HEK293T (cell line): ENCODE results near the gene WRAP73.
A peak's percentile ranks its signal among the peaks of the same experiment; 100 is the strongest.

Source experiments
- CTCF ChIA-PET: fragments of 350-600 bp; formaldehyde crosslinking; extraction: SDS; loops from one replicate; lab custom pipeline; 2021; ENCODE audit warnings: antibody characterized with exemption, inconsistent platforms; lab: Yijun Ruan, JAX
- POLR2A ChIA-PET: fragments of 350-600 bp; formaldehyde crosslinking; extraction: SDS; loops from one replicate; lab custom pipeline; 2020; ENCODE audit warnings: antibody characterized with exemption, inconsistent platforms; lab: Yijun Ruan, JAX
- DNase-seq: peaks from one replicate; pipeline ENCODE4 v3.0.0; 2012; ENCODE audit warnings: mixed read lengths; ENCODE audit errors: extremely low spot score
- ARNT ChIP-seq: fragments of 450-650 bp; IDR thresholded peaks from 2 replicates; pipeline ENCODE4 v1.6.1; 2017; ENCODE audit warnings: mild to moderate bottlenecking
- BHLHE40 ChIP-seq: fragments of 450-650 bp; IDR thresholded peaks from 2 replicates; pipeline ENCODE4 v1.6.1; 2016; ENCODE audit warnings: mild to moderate bottlenecking, moderate library complexity, borderline replicate concordance
- CTBP1 ChIP-seq: fragments of 450-650 bp; IDR thresholded peaks from 2 replicates; pipeline ENCODE4 v1.6.1; 2016; ENCODE audit warnings: borderline replicate concordance
- ELF4 ChIP-seq: fragments of 450-650 bp; IDR thresholded peaks from 2 replicates; pipeline ENCODE4 v1.6.1; 2017; ENCODE audit warnings: antibody characterized with exemption
- FOXA1 ChIP-seq: fragments of 450-650 bp; IDR thresholded peaks from 2 replicates; pipeline ENCODE4 v1.6.1; 2016; ENCODE audit warnings: mild to moderate bottlenecking
- FOXK2 ChIP-seq: fragments of 450-650 bp; IDR thresholded peaks from 2 replicates; pipeline ENCODE4 v1.6.1; 2016; ENCODE audit warnings: mild to moderate bottlenecking
- FOXM1 ChIP-seq: fragments of 450-650 bp; IDR thresholded peaks from 2 replicates; pipeline ENCODE4 v1.6.1; 2017; ENCODE audit warnings: mild to moderate bottlenecking, borderline replicate concordance
- HDGF ChIP-seq: fragments of 450-650 bp; IDR thresholded peaks from 2 replicates; pipeline ENCODE4 v1.6.1; 2017; ENCODE audit warnings: antibody characterized with exemption, borderline replicate concordance
- L3MBTL2 ChIP-seq: fragments of 450-650 bp; conservative IDR thresholded peaks from 2 replicates; pipeline ENCODE4 v1.6.1; 2016; ENCODE audit warnings: mild to moderate bottlenecking
- LEF1 ChIP-seq: fragments of 450-650 bp; IDR thresholded peaks from 2 replicates; pipeline ENCODE4 v1.6.1; 2017; ENCODE audit warnings: mild to moderate bottlenecking, borderline replicate concordance
- NFRKB ChIP-seq: fragments of 450-650 bp; IDR thresholded peaks from 2 replicates; pipeline ENCODE4 v1.6.1; 2016; ENCODE audit warnings: mild to moderate bottlenecking, moderate library complexity
- PKNOX1 ChIP-seq: fragments of 450-650 bp; IDR thresholded peaks from 2 replicates; pipeline ENCODE4 v1.6.1; 2016
- SP1 ChIP-seq: fragments of 450-650 bp; IDR thresholded peaks from 2 replicates; pipeline ENCODE4 v1.6.1; 2017
- SUZ12 ChIP-seq: fragments of 450-650 bp; IDR thresholded peaks from 2 replicates; pipeline ENCODE4 v1.6.1; 2016; ENCODE audit warnings: mild to moderate bottlenecking
- TARDBP ChIP-seq: fragments of 450-650 bp; IDR thresholded peaks from 2 replicates; pipeline ENCODE4 v1.6.1; 2016
- ZNF384 ChIP-seq: fragments of 450-650 bp; IDR thresholded peaks from 2 replicates; pipeline ENCODE4 v1.6.1; 2016

WRAP73 gene

GRCh38 chr1:3614755-3615742, 34.9 kb downstream of the WRAP73 start:
- peak; percentile 43 for DNase-seq
- no peak for TF ChIP-seq BHLHE40
- TF ChIP-seq ZNF384: no peak
- no peak for TF ChIP-seq TARDBP
- TF ChIP-seq SP1: no peak
- no peak for TF ChIP-seq ARNT
- no peak for TF ChIP-seq ELF4
- no peak for TF ChIP-seq L3MBTL2
- no peak for TF ChIP-seq FOXK2
- TF ChIP-seq LEF1: no peak
- CTCF ChIA-PET: interaction anchor here (0.6 to 1.2 kb wide), 6 partner anchors 24 to 126 kb away, joined by 3 to 5 read pairs (median 3); no protein-coding TSS in a partner anchor
- POLR2A ChIA-PET: interaction anchor here (0.7 kb wide), 1 partner anchor 8 kb away, joined by 3 read pairs; no protein-coding TSS in a partner anchor

- no peak for DNase-seq
- POLR2A ChIA-PET: no interaction called here
- TF ChIP-seq PKNOX1: no peak
- TF ChIP-seq L3MBTL2: no peak
- no peak for TF ChIP-seq SP1
- no peak for TF ChIP-seq ELF4
- TF ChIP-seq HDGF: no peak
- TF ChIP-seq CTBP1: no peak
- no peak for TF ChIP-seq ARNT
- no peak for TF ChIP-seq SUZ12
- TF ChIP-seq LEF1: no peak
- TF ChIP-seq NFRKB: no peak
- TF ChIP-seq ZNF384: no peak
- TF ChIP-seq FOXM1: no peak
- no peak for TF ChIP-seq TARDBP
- no peak for TF ChIP-seq BHLHE40
- no peak for TF ChIP-seq FOXK2
- TF ChIP-seq FOXA1: no peak
- CTCF ChIA-PET: interaction anchor here (0.5 kb wide), 1 partner anchor 53 kb away, joined by 5 read pairs; no protein-coding TSS in a partner anchor
These were observed 37.8 kb downstream of the WRAP73 start for GRCh38 chr1:3612123-3612522.

- ChIA-PET POLR2A (no interaction called here), CTCF (interaction anchor here (1.1 kb wide), 1 partner anchor 7 kb away, joined by 3 read pairs; no protein-coding TSS in a partner anchor)
- DNase-seq: peak; percentile 95
- no peak for TF ChIP-seq ARNT
- no peak for TF ChIP-seq PKNOX1
- no peak for TF ChIP-seq NFRKB
- no peak for TF ChIP-seq BHLHE40
- TF ChIP-seq HDGF: no peak
- TF ChIP-seq ZNF384: no peak
- TF ChIP-seq SP1: no peak
- no peak for TF ChIP-seq L3MBTL2
- TF ChIP-seq FOXK2: no peak
- TF ChIP-seq CTBP1: no peak
- TF ChIP-seq FOXA1: no peak
- no peak for TF ChIP-seq TARDBP
- TF ChIP-seq LEF1: no peak
These were observed 38.5 kb downstream of the WRAP73 start, which contains the start of gene MEGF6 for GRCh38 chr1:3611170-3612019. MEGF6 (minus strand) TSS chr1:3611508; CDS start chr1:3611268, 240 bp downstream.

GRCh38 chr1:3610527-3611169, 39.3 kb downstream of the WRAP73 start:
- no peak for DNase-seq
- POLR2A ChIA-PET: no interaction called here
- TF ChIP-seq TARDBP (no peak), HDGF (no peak), SUZ12 (no peak), FOXM1 (no peak), ARNT (no peak), ZNF384 (no peak), LEF1 (no peak), FOXK2 (no peak), PKNOX1 (no peak), NFRKB (no peak), BHLHE40 (no peak), CTBP1 (no peak), FOXA1 (no peak), ELF4 (no peak)
- CTCF ChIA-PET: interaction anchor here (1.1 kb wide), 1 partner anchor 8 kb away, joined by 3 read pairs; no protein-coding TSS in a partner anchor
